Lower leg skin (tissue), 3 donors: ENCODE data around the gene ST6GALNAC3.

ENCODE experiments used
- POLR2A ChIP-seq, 2 donors: fragments of 450-650 bp; IDR thresholded peaks; one replicate each; pipeline ENCODE4 v1.6.1; 2016 to 2017; ENCODE audit warnings: antibody characterized with exemption in 2 of 2, mild to moderate bottlenecking in 1 of 2, moderate library complexity in 1 of 2
- TF ChIP-seq, protein P1 (sequence below), 3 donors: fragments of 450-650 bp; IDR thresholded peaks; one replicate each; pipeline ENCODE4 v1.5.1; 2016; ENCODE audit warnings: antibody characterized with exemption in 3 of 3, mild to moderate bottlenecking in 3 of 3, moderate library complexity in 2 of 3

DNA sequence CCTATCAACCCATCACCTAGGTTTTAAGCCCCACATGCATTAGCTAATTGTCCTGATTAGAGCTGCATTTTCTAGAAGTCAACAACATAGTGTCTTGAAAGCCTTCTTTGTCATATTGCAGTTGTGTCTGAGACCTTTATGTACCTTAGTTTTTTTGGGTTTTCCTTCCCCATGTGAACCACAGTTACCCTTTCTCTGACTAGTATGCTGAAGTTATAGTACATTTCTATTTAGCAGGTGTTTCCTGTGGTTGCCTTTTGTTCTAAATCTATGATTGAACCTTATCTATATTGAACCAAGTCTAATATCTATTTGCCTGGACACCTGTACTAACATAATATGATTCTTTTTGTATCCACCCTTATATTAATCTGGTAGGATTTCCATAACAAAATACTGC lies 135.6 kb downstream of the ST6GALNAC3 start:
- TF ChIP-seq, protein P1, sequence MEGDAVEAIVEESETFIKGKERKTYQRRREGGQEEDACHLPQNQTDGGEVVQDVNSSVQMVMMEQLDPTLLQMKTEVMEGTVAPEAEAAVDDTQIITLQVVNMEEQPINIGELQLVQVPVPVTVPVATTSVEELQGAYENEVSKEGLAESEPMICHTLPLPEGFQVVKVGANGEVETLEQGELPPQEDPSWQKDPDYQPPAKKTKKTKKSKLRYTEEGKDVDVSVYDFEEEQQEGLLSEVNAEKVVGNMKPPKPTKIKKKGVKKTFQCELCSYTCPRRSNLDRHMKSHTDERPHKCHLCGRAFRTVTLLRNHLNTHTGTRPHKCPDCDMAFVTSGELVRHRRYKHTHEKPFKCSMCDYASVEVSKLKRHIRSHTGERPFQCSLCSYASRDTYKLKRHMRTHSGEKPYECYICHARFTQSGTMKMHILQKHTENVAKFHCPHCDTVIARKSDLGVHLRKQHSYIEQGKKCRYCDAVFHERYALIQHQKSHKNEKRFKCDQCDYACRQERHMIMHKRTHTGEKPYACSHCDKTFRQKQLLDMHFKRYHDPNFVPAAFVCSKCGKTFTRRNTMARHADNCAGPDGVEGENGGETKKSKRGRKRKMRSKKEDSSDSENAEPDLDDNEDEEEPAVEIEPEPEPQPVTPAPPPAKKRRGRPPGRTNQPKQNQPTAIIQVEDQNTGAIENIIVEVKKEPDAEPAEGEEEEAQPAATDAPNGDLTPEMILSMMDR (IDR thresholded peaks at IDR 0.05): no peak
- TF ChIP-seq POLR2A (IDR thresholded peaks at IDR 0.05): no peak
